Breast epithelium (tissue), 4 donors: Measurements from ENCODE around the gene TEAD2. TPM values are rescaled to one million over a fixed set of nuclear protein-coding genes. Genes with fewer than 3 reads are reported as not detected.

ENCODE experiments used
- DNase-seq, 2 donors: peaks; one replicate each; pipeline ENCODE4 v3.0.0-alpha.2; 2019; ENCODE audit warnings: low spot score in 2 of 2
- H3K27ac ChIP-seq, 2 donors: fragments of 200-600 bp; sonication (generic) in 1 of 2; one replicate each; pipeline ENCODE4 v1.5.1; 2016 to 2019; ENCODE audit warnings: mild to moderate bottlenecking in 1 of 2
- H3K27me3 ChIP-seq, 2 donors: fragments of 200-600 bp; sonication (generic) in 1 of 2; one replicate each; pipeline versions ENCODE4 v1.5.1 to v1.6.0; 2017 to 2019; ENCODE audit warnings: control low read depth in 1 of 2, mild to moderate bottlenecking in 1 of 2
- H3K36me3 ChIP-seq: fragments of 200-600 bp; one replicate; pipeline ENCODE4 v1.5.1; 2019
- H3K4me1 ChIP-seq, 2 donors: fragments of 200-600 bp; sonication (generic); one replicate each; pipeline ENCODE4 v1.5.1; 2016 to 2019; ENCODE audit warnings: control low read depth in 1 of 2
- H3K4me3 ChIP-seq, 3 donors: fragments of 200-600 bp; sonication (generic); 1 replicate in 2 of 3; 2 replicates in 1 of 3; pipeline ENCODE4 v1.5.1; 2016 to 2019; ENCODE audit warnings: mild to moderate bottlenecking in 3 of 3, moderate library complexity in 2 of 3
- H3K9me3 ChIP-seq, 2 donors: fragments of 200-600 bp; sonication (generic) in 1 of 2; one replicate each; pipeline ENCODE4 v1.5.1; 2016 to 2019; ENCODE audit warnings: control low read depth in 1 of 2
- POLR2A ChIP-seq: fragments of 450-650 bp; IDR thresholded peaks from one replicate; pipeline ENCODE4 v1.6.1; 2016; ENCODE audit warnings: antibody characterized with exemption, mild to moderate bottlenecking, moderate library complexity
- POLR2AphosphoS5 ChIP-seq, 3 donors: sonication (generic); formaldehyde crosslinking; IDR thresholded peaks; one replicate each; pipeline ENCODE4 v1.6.1; 2017; ENCODE audit warnings: antibody characterized with exemption in 3 of 3
- intact Hi-C: fragments of 100-400 bp; cut with DNase I; formaldehyde crosslinking; loops from one replicate; pipeline ENCODE4 v1.15.1; 2023; ENCODE audit warnings: low total_unique reads
- total RNA-seq, 3 donors: library from RNA; depleted of rRNA; stranded (reverse); fragments of >200 nt; gene quantifications; one replicate each; pipeline ENCODE4 v1.1.0, GENCODE V29; 2016
- TF ChIP-seq, protein P1 (sequence below), 3 donors: fragments of 450-650 bp; IDR thresholded peaks; one replicate each; pipeline ENCODE4 v1.5.1; 2016 to 2017; ENCODE audit warnings: antibody characterized with exemption in 3 of 3, mild to moderate bottlenecking in 3 of 3, moderate library complexity in 3 of 3

The TEAD2 gene
- total RNA-seq, 3 donors from 2014 or later, result 24.9 to 30.0 (median 25.1) TPM

DNA sequence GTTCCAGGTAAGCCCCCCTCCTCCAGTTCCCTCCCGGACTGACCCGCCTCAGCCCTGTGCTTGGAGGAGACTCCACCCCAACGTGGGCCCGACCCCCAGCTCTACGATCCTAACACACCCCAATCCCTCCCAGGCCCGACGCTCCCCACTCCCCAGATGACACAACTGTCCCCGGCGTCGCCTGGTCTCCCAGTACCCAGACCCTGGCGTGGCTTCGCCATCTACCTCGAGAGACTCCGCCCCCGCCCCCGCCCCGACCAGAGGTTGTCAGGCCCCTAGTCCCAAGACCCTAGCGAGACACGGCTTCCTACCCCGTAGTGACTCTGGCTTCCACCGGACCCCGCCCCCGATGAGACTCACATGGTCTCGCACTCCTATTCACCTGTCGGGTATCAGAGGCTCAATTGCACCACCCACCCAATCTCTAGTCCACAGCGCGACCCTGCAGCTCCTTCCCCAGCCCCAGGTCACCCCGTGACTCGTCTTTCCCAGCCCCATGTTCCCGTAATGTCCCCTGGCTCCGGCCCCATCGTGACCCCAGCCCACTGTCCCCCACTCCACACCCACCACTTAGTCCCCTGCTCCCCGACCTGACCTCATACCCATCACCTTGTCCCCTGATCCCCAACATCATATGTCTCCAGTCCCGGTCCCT is 24.1 kb downstream of the TEAD2 start:
- Histone ChIP-seq H3K27me3 (no peaks in the 10 kb centered on the region), H3K4me1 (peaks cover 0 to 6% of the 10 kb centered on the region in 2 donors), H3K36me3 (no peaks in the 10 kb centered on the region), H3K9me3 (no peaks in the 10 kb centered on the region), H3K4me3 (peak overlapping the region in 2 of 3 donors; percentile 56 to 68), H3K27ac (no peak overlapping the region)
- intact Hi-C loops, result no loop called here
- TF ChIP-seq POLR2AphosphoS5 (IDR thresholded peaks at IDR 0.05) (no peak), POLR2A (no peak)
- TF ChIP-seq, protein P1, sequence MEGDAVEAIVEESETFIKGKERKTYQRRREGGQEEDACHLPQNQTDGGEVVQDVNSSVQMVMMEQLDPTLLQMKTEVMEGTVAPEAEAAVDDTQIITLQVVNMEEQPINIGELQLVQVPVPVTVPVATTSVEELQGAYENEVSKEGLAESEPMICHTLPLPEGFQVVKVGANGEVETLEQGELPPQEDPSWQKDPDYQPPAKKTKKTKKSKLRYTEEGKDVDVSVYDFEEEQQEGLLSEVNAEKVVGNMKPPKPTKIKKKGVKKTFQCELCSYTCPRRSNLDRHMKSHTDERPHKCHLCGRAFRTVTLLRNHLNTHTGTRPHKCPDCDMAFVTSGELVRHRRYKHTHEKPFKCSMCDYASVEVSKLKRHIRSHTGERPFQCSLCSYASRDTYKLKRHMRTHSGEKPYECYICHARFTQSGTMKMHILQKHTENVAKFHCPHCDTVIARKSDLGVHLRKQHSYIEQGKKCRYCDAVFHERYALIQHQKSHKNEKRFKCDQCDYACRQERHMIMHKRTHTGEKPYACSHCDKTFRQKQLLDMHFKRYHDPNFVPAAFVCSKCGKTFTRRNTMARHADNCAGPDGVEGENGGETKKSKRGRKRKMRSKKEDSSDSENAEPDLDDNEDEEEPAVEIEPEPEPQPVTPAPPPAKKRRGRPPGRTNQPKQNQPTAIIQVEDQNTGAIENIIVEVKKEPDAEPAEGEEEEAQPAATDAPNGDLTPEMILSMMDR (IDR thresholded peaks at IDR 0.05), result no peak
- peak; percentile 17 to 51 for DNase-seq

DNA sequence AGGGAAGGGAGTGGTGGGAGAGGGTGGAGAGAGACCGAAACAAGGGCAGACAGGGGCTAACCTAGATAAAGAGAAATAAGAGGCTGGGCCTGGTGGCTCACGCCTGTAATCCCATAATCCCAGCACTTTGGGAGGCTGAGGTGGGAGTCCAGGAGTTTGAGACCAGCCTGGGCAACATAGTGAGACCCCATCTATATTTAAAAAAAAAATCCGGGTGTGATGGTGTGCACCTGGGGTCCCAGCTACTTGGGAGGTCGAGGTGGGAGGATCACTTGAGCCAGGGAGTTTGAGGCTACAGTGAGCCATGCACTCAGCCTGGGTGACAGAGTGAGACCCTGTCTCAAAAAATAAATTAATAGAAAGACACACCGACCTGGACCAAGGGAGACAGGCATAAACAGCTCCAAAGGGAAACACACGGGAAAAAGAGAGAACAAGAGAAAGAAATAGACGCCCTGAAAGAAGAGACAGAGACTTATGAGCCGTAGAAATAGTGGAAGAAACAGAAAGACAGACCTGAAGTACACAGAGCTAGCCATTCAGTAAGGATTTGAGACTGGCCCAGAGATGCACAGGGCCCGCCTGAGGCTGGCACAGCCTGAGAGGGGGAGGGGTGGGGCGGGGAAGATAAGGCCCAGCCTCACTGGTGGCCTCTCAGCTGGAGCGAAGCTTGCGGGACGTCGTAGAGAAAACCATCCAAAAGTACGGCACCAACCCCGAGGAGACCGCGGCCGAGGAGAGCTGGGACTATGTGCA is 24.8 kb downstream of the TEAD2 start:
- no peaks in the 10 kb centered on the region for H3K9me3 ChIP-seq
- peak; percentile 3 to 15 for DNase-seq
- H3K36me3 ChIP-seq, result no peaks in the 10 kb centered on the region
- no peaks in the 10 kb centered on the region for H3K27me3 ChIP-seq
- no peak overlapping the region for H3K27ac ChIP-seq
- peaks cover 0 to 6% of the 10 kb centered on the region in 2 donors for H3K4me1 ChIP-seq
- TF ChIP-seq, protein P1 (IDR thresholded peaks at IDR 0.05), result no peak
- no peak for TF ChIP-seq POLR2AphosphoS5 (IDR thresholded peaks at IDR 0.05)
- no peak for TF ChIP-seq POLR2A
- H3K4me3 ChIP-seq, result no peak overlapping the region
- intact Hi-C loops, result no loop called here

GRCh38 chr19:49336482-49337266 is 25.5 kb downstream of the TEAD2 start:
- Histone ChIP-seq H3K27ac (no peak overlapping the region), H3K4me3 (no peak overlapping the region), H3K27me3 (no peaks in the 10 kb centered on the region), H3K36me3 (no peaks in the 10 kb centered on the region), H3K9me3 (no peaks in the 10 kb centered on the region), H3K4me1 (peaks cover 0 to 6% of the 10 kb centered on the region in 2 donors)
- TF ChIP-seq POLR2A (no peak), POLR2AphosphoS5 (IDR thresholded peaks at IDR 0.05) (no peak)
- TF ChIP-seq, protein P1 (IDR thresholded peaks at IDR 0.05), result no peak
- intact Hi-C loops, result no loop called here
- DNase-seq, result peak; percentile 13 to 40

GRCh38 chr19:49335784-49336481 is 26.3 kb downstream of the TEAD2 start:
- Histone ChIP-seq H3K27ac (no peak overlapping the region), H3K27me3 (no peaks in the 10 kb centered on the region), H3K9me3 (no peaks in the 10 kb centered on the region), H3K4me3 (peak overlapping the region; percentile 14 to 43 (median 27)), H3K36me3 (no peaks in the 10 kb centered on the region), H3K4me1 (peaks cover 0 to 6% of the 10 kb centered on the region in 2 donors)
- intact Hi-C loops, result no loop called here
- TF ChIP-seq POLR2A (no peak), POLR2AphosphoS5 (IDR thresholded peaks at IDR 0.05) (no peak)
- TF ChIP-seq, protein P1 (IDR thresholded peaks at IDR 0.05), result no peak
- DNase-seq, result peak; percentile 15 to 38
